HG03442 (cell line): Measurements from ENCODE around the gene CCDC179.

Experiments
- ATAC-seq: cut with Tn5 transposase; IDR thresholded peaks from one replicate; pipeline ENCODE4 v1.9.1; 2021; ENCODE audit warnings: mild to moderate bottlenecking, moderate library complexity; ENCODE audit not compliant: unreplicated experiment

The CCDC179 gene

DNA sequence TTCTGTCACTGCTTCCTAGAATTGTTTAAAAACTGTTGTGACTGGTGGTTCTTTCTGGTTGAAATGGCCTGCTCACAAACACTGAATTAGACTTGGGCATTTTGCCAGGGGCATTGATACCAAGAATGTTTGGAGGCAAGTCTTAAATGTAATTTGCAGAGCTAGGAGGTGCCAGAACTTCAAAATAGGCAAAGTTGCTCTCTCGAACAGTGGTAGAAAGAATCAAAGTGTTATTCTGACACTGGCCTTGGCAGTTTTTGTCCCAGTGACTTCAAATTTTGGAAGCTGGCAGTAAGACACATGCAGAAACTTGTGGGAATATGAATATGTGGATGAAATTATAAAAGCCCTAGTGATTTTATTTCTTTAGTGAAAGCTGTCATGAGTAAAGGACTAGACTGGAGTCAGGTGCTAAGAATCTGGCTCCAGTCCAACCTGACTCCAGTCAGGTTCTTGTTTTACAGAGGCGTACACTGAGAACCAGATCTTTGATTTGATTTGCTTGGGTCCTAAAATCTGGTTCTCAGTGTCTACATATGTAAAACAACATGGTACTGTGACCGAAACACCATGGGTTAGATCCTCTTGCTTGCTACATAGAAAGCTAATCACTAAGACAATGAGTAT is 51.6 kb downstream of the CCDC179 start:
- no peak for ATAC-seq

GRCh38 chr11:22807855-22808570 is 52.3 kb downstream of the CCDC179 start:
- peak; percentile 98 for ATAC-seq

DNA sequence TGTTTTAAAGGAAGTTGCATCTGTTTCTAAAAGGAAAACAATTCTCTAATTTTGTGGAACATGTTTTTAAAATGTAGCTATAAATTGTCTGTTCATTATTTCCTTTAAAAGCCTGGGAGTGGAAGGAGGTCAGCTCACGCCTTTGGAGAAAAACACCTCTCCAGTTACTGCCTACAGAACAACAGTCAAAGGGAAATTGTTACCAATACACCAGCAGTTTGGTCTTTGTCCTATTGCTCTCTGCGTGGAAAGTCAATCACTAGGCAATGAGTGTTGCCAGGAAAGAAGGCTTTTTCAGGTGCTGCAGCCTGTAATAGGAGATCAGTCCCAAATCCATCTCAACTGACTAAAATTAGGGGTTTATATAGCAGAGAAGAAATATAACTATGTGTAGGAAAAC is 52.9 kb downstream of the CCDC179 start:
- ATAC-seq, result no peak

- no peak for ATAC-seq
Observed at GRCh38 chr11:22802861-22803260, 57.4 kb downstream of the CCDC179 start.

DNA sequence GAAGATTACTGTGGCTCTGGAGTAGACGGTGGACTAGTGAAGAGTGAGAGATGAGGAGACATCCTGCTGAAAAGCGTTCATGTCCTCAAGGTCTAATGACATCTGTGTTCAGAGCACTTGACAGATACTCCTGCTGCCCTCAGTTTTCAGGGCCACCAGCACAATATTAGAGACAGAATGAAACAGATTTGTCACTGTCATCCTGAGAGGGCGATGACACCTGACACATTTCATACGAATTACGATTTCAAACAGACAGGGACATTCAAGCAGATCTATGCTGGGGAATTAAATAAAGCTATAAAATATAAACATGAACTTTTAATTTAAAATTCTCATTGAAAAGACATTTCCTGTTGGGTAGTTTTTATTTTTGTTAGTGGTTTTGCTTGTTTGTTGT is 59.8 kb downstream of the CCDC179 start:
- ATAC-seq, result no peak

- no peak for ATAC-seq
Observed at GRCh38 chr11:22798901-22799300, 61.4 kb downstream of the CCDC179 start.

- no peak for ATAC-seq
Observed at GRCh38 chr11:22797047-22797446, 63.2 kb downstream of the CCDC179 start.
